Stomach smooth muscle (tissue), 2 donors: ENCODE results near the gene AJAP1.

ENCODE experiments used
- H3K27ac ChIP-seq: one replicate; pipeline ENCODE4 v1.7.0; 2013; ENCODE audit warnings: mild to moderate bottlenecking, low read length, inconsistent platforms
- H3K27me3 ChIP-seq, 2 donors: one replicate each; pipeline ENCODE4 v1.7.0; 2013; ENCODE audit warnings: low read length in 2 of 2; ENCODE audit not compliant: insufficient read depth in 2 of 2, control insufficient read depth in 1 of 2
- H3K36me3 ChIP-seq, 2 donors: one replicate each; pipeline ENCODE4 v1.7.0; 2013; ENCODE audit warnings: low read length in 2 of 2; ENCODE audit not compliant: control insufficient read depth in 2 of 2, insufficient read depth in 2 of 2
- H3K4me1 ChIP-seq: one replicate; pipeline ENCODE4 v1.7.0; 2013; ENCODE audit warnings: low read length; ENCODE audit not compliant: control insufficient read depth, insufficient read depth
- H3K4me3 ChIP-seq, 2 donors: one replicate each; pipeline ENCODE4 v1.7.0; 2013; ENCODE audit warnings: low read length in 2 of 2
- H3K9ac ChIP-seq, 2 donors: one replicate each; pipeline ENCODE4 v1.7.0; 2013; ENCODE audit warnings: low read length in 2 of 2, mild to moderate bottlenecking in 1 of 2
- H3K9me3 ChIP-seq, 2 donors: one replicate each; pipeline ENCODE4 v1.7.0; 2013; ENCODE audit warnings: low read length in 2 of 2; ENCODE audit not compliant: control insufficient read depth in 2 of 2
- donor health status: healthy.
- donor health status: Pancreatic carcinoma.

Gene AJAP1

GRCh38 chr1:4734219-4734618 lies 79.8 kb downstream of the AJAP1 start:
- H3K9ac ChIP-seq = no peak overlapping the region
- H3K36me3 ChIP-seq = no peaks in the 10 kb centered on the region
- no peak overlapping the region for H3K4me3 ChIP-seq
- H3K27me3 ChIP-seq = peaks cover 0 to 8% of the 10 kb centered on the region in 2 donors
- peaks cover 0 to 14% of the 10 kb centered on the region in 2 donors for H3K9me3 ChIP-seq
- no peaks in the 10 kb centered on the region for H3K4me1 ChIP-seq
- no peak overlapping the region for H3K27ac ChIP-seq

GRCh38 chr1:4734791-4735190 lies 80.4 kb downstream of the AJAP1 start:
- Histone ChIP-seq H3K36me3 (no peaks in the 10 kb centered on the region), H3K27ac (no peak overlapping the region), H3K9me3 (peaks cover 0 to 18% of the 10 kb centered on the region in 2 donors), H3K27me3 (peaks cover 0 to 8% of the 10 kb centered on the region in 2 donors), H3K4me1 (no peaks in the 10 kb centered on the region), H3K9ac (no peak overlapping the region), H3K4me3 (no peak overlapping the region)

GRCh38 chr1:4736254-4736653 lies 81.8 kb downstream of the AJAP1 start:
- H3K27me3 ChIP-seq = peaks cover 0 to 10% of the 10 kb centered on the region in 2 donors
- no peak overlapping the region for H3K4me3 ChIP-seq
- H3K27ac ChIP-seq = no peak overlapping the region
- H3K9me3 ChIP-seq = peaks cover 0 to 18% of the 10 kb centered on the region in 2 donors
- H3K9ac ChIP-seq = no peak overlapping the region
- no peaks in the 10 kb centered on the region for H3K36me3 ChIP-seq
- no peaks in the 10 kb centered on the region for H3K4me1 ChIP-seq

GRCh38 chr1:4741876-4742423 lies 87.5 kb downstream of the AJAP1 start:
- Histone ChIP-seq H3K36me3 (no peaks in the 10 kb centered on the region), H3K9ac (no peak overlapping the region), H3K9me3 (peaks cover 0 to 18% of the 10 kb centered on the region in 2 donors), H3K4me3 (no peak overlapping the region), H3K4me1 (no peaks in the 10 kb centered on the region), H3K27ac (no peak overlapping the region), H3K27me3 (peaks cover 0 to 3% of the 10 kb centered on the region in 2 donors)

- H3K9me3 ChIP-seq = peaks cover 0 to 4% of the 10 kb centered on the region in 2 donors
- no peak overlapping the region for H3K9ac ChIP-seq
- no peak overlapping the region for H3K27ac ChIP-seq
- H3K27me3 ChIP-seq = peaks cover 0 to 7% of the 10 kb centered on the region in 2 donors
- no peaks in the 10 kb centered on the region for H3K36me3 ChIP-seq
- H3K4me3 ChIP-seq = no peak overlapping the region
- H3K4me1 ChIP-seq = no peaks in the 10 kb centered on the region
Observed at GRCh38 chr1:4743978-4744750, 89.8 kb downstream of the AJAP1 start.

GRCh38 chr1:4745560-4745959 lies 91.2 kb downstream of the AJAP1 start:
- no peaks in the 10 kb centered on the region for H3K36me3 ChIP-seq
- no peak overlapping the region for H3K9ac ChIP-seq
- H3K4me1 ChIP-seq = no peaks in the 10 kb centered on the region
- no peak overlapping the region for H3K4me3 ChIP-seq
- no peak overlapping the region for H3K27ac ChIP-seq
- peaks cover 0 to 5% of the 10 kb centered on the region in 2 donors for H3K27me3 ChIP-seq
- H3K9me3 ChIP-seq = no peaks in the 10 kb centered on the region

- Histone ChIP-seq H3K9ac (no peak overlapping the region), H3K9me3 (peaks cover 3 to 6% of the 10 kb centered on the region in 2 donors)
Observed at GRCh38 chr1:4749406-4749805, 95.0 kb downstream of the AJAP1 start.

GRCh38 chr1:4750177-4750576 lies 95.8 kb downstream of the AJAP1 start:
- no peak overlapping the region for H3K4me3 ChIP-seq
- peaks cover 7 to 10% of the 10 kb centered on the region in 2 donors for H3K9me3 ChIP-seq
- H3K4me1 ChIP-seq = no peaks in the 10 kb centered on the region
- no peak overlapping the region for H3K9ac ChIP-seq
- no peaks in the 10 kb centered on the region for H3K36me3 ChIP-seq
- H3K27ac ChIP-seq = no peak overlapping the region
- H3K27me3 ChIP-seq = peaks cover 0 to 10% of the 10 kb centered on the region in 2 donors

More at GRCh38 chr1:4749406-4749805, 95.0 kb downstream of the AJAP1 start:
- H3K4me3 ChIP-seq = no peak overlapping the region
- no peaks in the 10 kb centered on the region for H3K4me1 ChIP-seq
- H3K27me3 ChIP-seq = peaks cover 0 to 10% of the 10 kb centered on the region in 2 donors
- H3K36me3 ChIP-seq = no peaks in the 10 kb centered on the region
- no peak overlapping the region for H3K27ac ChIP-seq

GRCh38 chr1:4752059-4752458 lies 97.7 kb downstream of the AJAP1 start:
- H3K27ac ChIP-seq = no peak overlapping the region
- peaks cover 7 to 12% of the 10 kb centered on the region in 2 donors for H3K9me3 ChIP-seq
- peaks cover 0 to 8% of the 10 kb centered on the region in 2 donors for H3K27me3 ChIP-seq
- no peaks in the 10 kb centered on the region for H3K4me1 ChIP-seq
- H3K4me3 ChIP-seq = no peak overlapping the region
- no peak overlapping the region for H3K9ac ChIP-seq
- H3K36me3 ChIP-seq = no peaks in the 10 kb centered on the region

- Histone ChIP-seq H3K27me3 (peaks cover 0 to 7% of the 10 kb centered on the region in 2 donors), H3K9me3 (peaks cover 7 to 12% of the 10 kb centered on the region in 2 donors), H3K36me3 (no peaks in the 10 kb centered on the region)
Observed at GRCh38 chr1:4754816-4755215, 100.4 kb downstream of the AJAP1 start.

More at GRCh38 chr1:4754816-4755215, 100.4 kb downstream of the AJAP1 start:
- Histone ChIP-seq H3K4me1 (no peaks in the 10 kb centered on the region), H3K9ac (no peak overlapping the region), H3K27ac (no peak overlapping the region), H3K4me3 (no peak overlapping the region)
